ENCODE results near the gene SCARB1. TPM values are rescaled to one million over a fixed set of nuclear protein-coding genes. Genes with fewer than 3 reads are reported as not detected.

SCARB1 gene
- total and polyA plus RNA-seq, 9 of the 15 experiments (the other 6 are each of a cell fraction or from before 2014, with no cell fraction given): 0.56 to 157 (median 52.8) TPM

DNA sequence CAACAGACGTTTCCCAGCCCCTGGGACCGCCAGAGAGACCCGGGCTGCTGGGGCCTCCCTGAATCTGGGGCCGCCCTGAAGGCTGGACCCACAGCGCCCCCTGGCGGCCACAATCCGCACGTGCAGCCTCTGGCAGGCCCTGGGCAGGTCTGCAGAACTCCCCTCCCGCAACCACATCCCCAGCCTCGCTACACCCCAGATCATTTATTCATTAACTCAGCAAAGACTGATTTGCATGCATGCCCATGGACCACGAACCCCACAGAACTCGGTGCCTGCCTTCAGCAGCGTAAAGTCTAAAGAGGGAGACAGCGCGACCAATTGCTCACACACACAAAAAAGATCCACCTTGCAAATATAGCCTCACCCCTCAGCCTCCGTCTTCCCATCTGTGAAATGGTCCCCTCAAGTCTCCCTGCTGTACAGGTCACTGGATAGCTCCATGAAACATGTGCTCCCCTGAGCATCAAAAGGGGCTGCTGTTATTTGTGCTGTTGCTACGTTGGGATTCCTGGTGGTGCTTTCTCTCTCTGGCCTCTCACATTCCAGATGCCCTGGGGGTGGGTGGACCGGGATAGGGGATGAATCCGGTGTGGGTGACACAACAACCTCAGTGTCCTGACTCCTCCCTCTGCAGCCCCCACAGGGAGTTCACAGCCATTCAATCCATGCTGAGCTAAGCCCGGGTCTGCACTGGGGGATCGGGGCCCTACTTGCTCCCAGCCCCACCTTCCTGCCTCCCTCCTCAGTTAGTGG, 96.4 kb downstream of the SCARB1 start (continued):
- TF ChIP-seq ZNF764 (CRISPR knock-in tag; IDR thresholded peaks at IDR 0.05; ENCODE audit: low read depth) (no peak), DMBX1 (CRISPR knock-in tag; IDR thresholded peaks at IDR 0.05; ENCODE audit: borderline replicate concordance) (no peak), ZNF143 (CRISPR knock-in tag; IDR thresholded peaks at IDR 0.05) (no peak), ZFX (CRISPR knock-in tag; IDR thresholded peaks at IDR 0.05) (no peak), BCOR (IDR thresholded peaks at IDR 0.05) (peak; percentile 97), ZNF133 (CRISPR knock-in tag; IDR thresholded peaks at IDR 0.05) (no peak), ETV6 (IDR thresholded peaks at IDR 0.05; ENCODE audit: borderline replicate concordance in 1 of 2, low read depth in 2 of 2, low read length in 1 of 2) (no peak), ETV6 (CRISPR knock-in tag; IDR thresholded peaks at IDR 0.05; ENCODE audit: borderline replicate concordance) (no peak), SMAD3 (CRISPR knock-in tag; conservative IDR thresholded peaks at IDR 0.05) (no peak), ZNF121 (CRISPR knock-in tag; conservative IDR thresholded peaks at IDR 0.05) (no peak), NFATC3 (IDR thresholded peaks at IDR 0.05) (no peak), NR4A1 (CRISPR knock-in tag; IDR thresholded peaks at IDR 0.05) (no peak), NR4A1 (tag; IDR thresholded peaks at IDR 0.05) (no peak), ELF4 (CRISPR knock-in tag; IDR thresholded peaks at IDR 0.05) (no peak), EWSR1 (IDR thresholded peaks at IDR 0.05; ENCODE audit: borderline replicate concordance, low read depth, partially characterized antibody) (no peak), ZNF23 (CRISPR knock-in tag; IDR thresholded peaks at IDR 0.05) (no peak), RBBP5 (IDR thresholded peaks at IDR 0.05; ENCODE audit: borderline replicate concordance, insufficient read depth, low read length, poor library complexity, severe bottlenecking) (no peak), JUN (IDR thresholded peaks at IDR 0.05; ENCODE audit: borderline replicate concordance, low read depth, low read length) (no peak), JUN (CRISPR knock-in tag; IDR thresholded peaks at IDR 0.05; ENCODE audit: borderline replicate concordance) (no peak), PRPF4 (IDR thresholded peaks at IDR 0.05; ENCODE audit: insufficient read depth, low read depth, low read length, poor library complexity, severe bottlenecking) (no peak)
- TF ChIP-seq, protein P1, sequence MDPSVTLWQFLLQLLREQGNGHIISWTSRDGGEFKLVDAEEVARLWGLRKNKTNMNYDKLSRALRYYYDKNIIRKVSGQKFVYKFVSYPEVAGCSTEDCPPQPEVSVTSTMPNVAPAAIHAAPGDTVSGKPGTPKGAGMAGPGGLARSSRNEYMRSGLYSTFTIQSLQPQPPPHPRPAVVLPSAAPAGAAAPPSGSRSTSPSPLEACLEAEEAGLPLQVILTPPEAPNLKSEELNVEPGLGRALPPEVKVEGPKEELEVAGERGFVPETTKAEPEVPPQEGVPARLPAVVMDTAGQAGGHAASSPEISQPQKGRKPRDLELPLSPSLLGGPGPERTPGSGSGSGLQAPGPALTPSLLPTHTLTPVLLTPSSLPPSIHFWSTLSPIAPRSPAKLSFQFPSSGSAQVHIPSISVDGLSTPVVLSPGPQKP (CRISPR knock-in tag; IDR thresholded peaks at IDR 0.05): no peak
- TF ChIP-seq, protein P2, sequence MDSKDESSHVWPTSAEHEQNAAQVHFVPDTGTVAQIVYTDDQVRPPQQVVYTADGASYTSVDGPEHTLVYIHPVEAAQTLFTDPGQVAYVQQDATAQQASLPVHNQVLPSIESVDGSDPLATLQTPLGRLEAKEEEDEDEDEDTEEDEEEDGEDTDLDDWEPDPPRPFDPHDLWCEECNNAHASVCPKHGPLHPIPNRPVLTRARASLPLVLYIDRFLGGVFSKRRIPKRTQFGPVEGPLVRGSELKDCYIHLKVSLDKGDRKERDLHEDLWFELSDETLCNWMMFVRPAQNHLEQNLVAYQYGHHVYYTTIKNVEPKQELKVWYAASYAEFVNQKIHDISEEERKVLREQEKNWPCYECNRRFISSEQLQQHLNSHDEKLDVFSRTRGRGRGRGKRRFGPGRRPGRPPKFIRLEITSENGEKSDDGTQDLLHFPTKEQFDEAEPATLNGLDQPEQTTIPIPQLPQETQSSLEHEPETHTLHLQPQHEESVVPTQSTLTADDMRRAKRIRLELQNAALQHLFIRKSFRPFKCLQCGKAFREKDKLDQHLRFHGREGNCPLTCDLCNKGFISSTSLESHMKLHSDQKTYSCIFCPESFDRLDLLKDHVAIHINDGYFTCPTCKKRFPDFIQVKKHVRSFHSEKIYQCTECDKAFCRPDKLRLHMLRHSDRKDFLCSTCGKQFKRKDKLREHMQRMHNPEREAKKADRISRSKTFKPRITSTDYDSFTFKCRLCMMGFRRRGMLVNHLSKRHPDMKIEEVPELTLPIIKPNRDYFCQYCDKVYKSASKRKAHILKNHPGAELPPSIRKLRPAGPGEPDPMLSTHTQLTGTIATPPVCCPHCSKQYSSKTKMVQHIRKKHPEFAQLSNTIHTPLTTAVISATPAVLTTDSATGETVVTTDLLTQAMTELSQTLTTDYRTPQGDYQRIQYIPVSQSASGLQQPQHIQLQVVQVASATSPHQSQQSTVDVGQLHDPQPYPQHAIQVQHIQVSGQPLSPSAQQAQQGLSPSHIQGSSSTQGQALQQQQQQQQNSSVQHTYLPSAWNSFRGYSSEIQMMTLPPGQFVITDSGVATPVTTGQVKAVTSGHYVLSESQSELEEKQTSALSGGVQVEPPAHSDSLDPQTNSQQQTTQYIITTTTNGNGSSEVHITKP (IDR thresholded peaks at IDR 0.05; ENCODE audit: partially characterized antibody): peak; percentile 13
